GM12891 (cell line): ENCODE data around the gene ROS1.

ENCODE experiments used
- DNase-seq: peaks from one replicate; pipeline ENCODE4 v3.0.0; 2011; ENCODE audit warnings: low spot score; ENCODE audit not compliant: insufficient read length
- FAIRE-seq: peaks from 2 replicates; lab custom pipeline; 2011; peaks lifted over from hg19 to GRCh38; lab: Jason Lieb, UNC
- PAX5 ChIP-seq: IDR thresholded peaks from 2 replicates; pipeline ENCODE4 v1.6.1; 2011; ENCODE audit warnings: low read length, moderate library complexity, mild to moderate bottlenecking; ENCODE audit not compliant: insufficient read depth, severe bottlenecking
- POLR2A ChIP-seq: IDR thresholded peaks from 2 replicates; pipeline ENCODE4 v1.6.1; 2011; ENCODE audit warnings: low read depth, low read length, control low read depth
- POLR2AphosphoS5 ChIP-seq: IDR thresholded peaks from 2 replicates; pipeline ENCODE4 v1.6.1; 2011; ENCODE audit warnings: low read depth, low read length, control low read depth
- POU2F2 ChIP-seq: IDR thresholded peaks from 2 replicates; pipeline ENCODE4 v1.6.1; 2011; ENCODE audit warnings: low read depth, mild to moderate bottlenecking, control low read depth, low read length, moderate library complexity
- SPI1 ChIP-seq: IDR thresholded peaks from 2 replicates; pipeline ENCODE4 v1.6.1; 2011; ENCODE audit warnings: low read depth, low read length, control low read depth
- TAF1 ChIP-seq: IDR thresholded peaks from 2 replicates; pipeline ENCODE4 v1.6.1; 2011; ENCODE audit warnings: low read depth, low read length, control low read depth

Gene ROS1

DNA sequence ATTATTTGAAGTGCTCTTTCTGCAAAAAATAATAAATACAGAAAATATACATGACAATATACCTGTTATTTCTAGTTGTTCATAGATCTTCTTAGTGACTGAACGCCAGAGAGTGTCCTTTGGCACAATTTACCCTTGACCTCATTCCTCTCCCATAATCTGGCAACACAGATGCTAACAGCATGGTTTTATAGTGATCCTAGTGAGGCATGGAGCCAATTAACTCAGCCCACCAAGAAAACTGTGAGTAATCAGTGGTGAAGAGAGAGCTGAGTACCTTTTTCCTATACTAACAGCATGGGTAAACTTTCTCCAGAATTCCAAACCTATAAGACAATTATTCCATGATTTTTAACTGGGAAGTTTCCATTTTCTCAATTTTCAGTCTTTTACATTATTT is 99.3 kb downstream of the ROS1 start:
- FAIRE-seq (no peak), DNase-seq (no peak)
- TF ChIP-seq PAX5 (no peak), POU2F2 (no peak), POLR2AphosphoS5 (no peak), POLR2A (no peak), SPI1 (no peak), TAF1 (no peak)

DNA sequence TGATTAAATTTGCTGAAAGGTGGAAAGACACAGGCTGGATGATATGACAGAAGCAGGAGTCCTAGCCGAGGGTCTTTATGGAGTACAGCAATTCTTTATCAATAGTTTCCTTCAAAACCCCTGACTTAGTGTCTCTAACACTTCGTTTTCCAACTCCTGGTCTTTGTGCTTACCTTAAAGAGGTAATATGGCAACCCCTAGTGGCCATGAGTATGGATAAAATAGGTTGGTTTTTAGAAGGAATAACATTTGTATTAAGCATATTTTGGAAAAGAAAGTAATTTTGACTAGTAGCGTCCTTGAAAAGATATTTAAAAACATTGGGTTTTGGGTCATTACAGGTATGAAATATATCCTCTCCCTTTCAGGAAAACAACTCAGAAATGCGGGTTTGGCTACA is 108.5 kb downstream of the ROS1 start:
- DNase-seq, result no peak
- TF ChIP-seq POU2F2 (no peak), POLR2A (no peak), SPI1 (no peak), POLR2AphosphoS5 (no peak), TAF1 (no peak), PAX5 (no peak)
- no peak for FAIRE-seq

DNA sequence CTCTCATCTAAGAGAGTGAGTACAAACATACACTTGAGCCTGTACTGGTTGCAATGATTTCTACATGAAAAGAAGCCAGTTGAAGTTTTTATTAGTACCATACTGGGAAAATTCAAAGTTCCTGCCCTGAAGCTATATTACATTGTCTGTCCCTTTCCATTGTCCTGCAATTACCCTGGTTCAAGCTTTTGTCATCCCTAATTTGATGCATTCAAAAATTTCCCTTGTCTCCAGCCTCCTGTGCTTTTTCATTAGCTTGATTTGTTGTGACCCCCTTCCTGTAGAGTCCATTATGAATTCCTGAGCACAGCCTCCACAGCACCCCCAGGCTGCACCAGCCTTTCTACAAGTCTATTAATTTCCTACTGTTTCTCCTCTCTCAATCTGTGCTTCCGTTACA is 114.0 kb downstream of the ROS1 start:
- FAIRE-seq, result no peak
- no peak for DNase-seq
- TF ChIP-seq PAX5, result no peak
- no peak for TF ChIP-seq SPI1
- no peak for TF ChIP-seq POLR2A
- no peak for TF ChIP-seq POU2F2
- TF ChIP-seq TAF1, result no peak

DNA sequence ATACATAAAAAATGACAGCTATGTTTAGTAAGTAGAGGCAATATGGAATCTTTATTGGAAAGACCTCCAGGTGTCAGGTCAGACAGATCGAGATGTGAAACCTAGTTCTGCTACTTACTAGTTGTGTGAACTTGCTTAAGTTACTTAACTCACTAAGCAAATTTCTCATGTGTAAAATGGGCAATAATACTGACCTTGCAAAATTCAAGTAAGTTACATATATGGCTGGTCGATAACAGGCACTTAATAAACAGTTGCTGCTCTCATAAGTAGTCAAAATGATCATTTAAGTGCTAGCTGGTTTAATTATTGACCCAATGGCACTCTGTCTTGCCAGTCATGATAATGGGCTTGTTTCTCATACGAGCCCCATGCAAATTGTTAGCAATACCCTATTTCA is 114.4 kb downstream of the ROS1 start:
- TF ChIP-seq POLR2A (no peak), POLR2AphosphoS5 (no peak), POU2F2 (no peak), TAF1 (no peak), PAX5 (no peak), SPI1 (no peak)
- DNase-seq (no peak), FAIRE-seq (no peak)

DNA sequence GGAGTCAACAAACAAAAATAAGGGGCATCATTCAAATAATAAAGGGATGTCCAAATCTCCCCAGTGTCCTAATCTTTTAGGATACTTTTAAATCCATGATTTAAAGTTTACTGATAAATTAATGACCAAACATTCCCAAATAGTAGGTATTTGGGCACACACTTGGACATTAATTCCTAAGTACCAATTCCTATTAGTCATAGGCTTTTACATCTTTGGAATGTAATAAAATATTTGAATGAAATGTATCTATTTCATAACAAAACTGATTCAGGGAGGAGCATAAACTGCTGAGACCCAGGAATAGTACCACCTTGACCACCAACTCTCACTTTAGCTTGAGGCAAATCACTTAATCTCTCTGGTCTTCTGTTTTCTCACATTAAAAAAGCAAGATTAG is 116.1 kb downstream of the ROS1 start:
- TF ChIP-seq POU2F2 (no peak), TAF1 (no peak), POLR2A (no peak), SPI1 (no peak), PAX5 (no peak)
- DNase-seq (no peak), FAIRE-seq (no peak)

DNA sequence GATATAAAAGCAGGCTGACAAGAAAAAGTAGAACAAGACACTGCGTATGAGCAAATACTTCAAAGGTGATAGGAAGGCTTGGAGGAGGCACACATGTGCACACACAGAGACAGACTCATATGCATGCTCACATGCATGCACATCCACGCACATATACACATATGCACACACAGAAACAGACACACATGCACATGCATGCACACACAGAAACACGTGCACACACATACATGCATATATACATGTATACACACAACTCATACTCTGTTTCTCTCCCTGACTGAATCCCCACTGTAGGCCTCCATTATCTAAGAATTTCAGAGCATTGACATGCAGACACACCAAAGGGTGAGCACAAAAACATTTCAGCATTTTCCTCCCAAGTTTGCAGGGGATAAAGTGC is 116.7 kb downstream of the ROS1 start:
- no peak for DNase-seq
- no peak for FAIRE-seq
- TF ChIP-seq POLR2AphosphoS5 (no peak), SPI1 (no peak), POLR2A (no peak), TAF1 (no peak), POU2F2 (no peak), PAX5 (no peak)

DNA sequence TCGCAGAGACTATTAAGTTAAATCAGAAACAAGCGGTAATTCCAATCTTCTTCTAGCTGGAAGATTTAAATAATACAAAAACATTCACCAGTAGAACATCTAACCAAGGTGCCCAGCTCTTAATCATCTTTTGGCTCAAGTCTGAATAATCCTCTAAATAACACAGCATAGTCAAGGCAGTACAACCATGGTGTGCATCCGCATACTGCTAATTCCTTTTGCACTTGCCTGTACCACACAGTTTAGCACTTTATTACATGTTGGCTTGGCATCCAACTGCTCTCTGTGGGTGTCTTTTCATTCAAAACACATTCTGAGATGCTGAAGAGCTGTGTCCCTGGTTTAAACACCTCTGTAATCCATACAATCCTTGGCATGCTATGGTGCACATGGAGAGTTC is 118.1 kb downstream of the ROS1 start:
- DNase-seq, result no peak
- no peak for FAIRE-seq
- TF ChIP-seq POLR2AphosphoS5 (no peak), POU2F2 (no peak), SPI1 (no peak), PAX5 (no peak), TAF1 (no peak), POLR2A (no peak)

DNA sequence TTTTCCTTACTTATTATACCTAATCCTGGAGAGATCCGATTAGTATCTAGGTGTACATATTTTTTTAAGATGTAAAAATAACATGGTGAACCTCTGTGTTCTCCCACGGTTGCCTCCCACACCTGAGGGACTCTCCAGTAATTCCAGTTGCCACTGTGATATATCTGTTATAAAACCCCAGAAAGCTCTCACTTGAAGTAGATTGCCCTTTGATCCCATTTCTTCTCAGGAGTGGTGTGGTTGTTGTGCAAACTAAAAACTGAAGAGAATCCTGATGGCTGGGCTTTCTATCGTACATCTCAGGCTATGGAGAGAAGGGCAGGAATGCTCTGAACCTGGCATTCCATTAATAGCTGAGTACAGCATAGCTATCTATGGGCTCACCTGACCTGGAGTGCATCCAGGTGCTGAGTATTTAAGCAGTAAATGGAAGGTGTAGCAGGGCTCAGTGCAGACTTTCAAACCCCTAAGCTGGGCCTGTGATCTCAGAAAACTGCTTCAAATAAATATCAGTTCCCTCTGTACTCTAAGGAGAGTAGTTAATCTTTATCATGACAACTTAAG is 119.4 kb downstream of the ROS1 start:
- FAIRE-seq (no peak), DNase-seq (no peak)
- no peak for TF ChIP-seq POU2F2
- TF ChIP-seq POLR2AphosphoS5, result no peak
- no peak for TF ChIP-seq PAX5
- TF ChIP-seq TAF1, result no peak
- TF ChIP-seq SPI1, result no peak
- TF ChIP-seq POLR2A, result no peak

DNA sequence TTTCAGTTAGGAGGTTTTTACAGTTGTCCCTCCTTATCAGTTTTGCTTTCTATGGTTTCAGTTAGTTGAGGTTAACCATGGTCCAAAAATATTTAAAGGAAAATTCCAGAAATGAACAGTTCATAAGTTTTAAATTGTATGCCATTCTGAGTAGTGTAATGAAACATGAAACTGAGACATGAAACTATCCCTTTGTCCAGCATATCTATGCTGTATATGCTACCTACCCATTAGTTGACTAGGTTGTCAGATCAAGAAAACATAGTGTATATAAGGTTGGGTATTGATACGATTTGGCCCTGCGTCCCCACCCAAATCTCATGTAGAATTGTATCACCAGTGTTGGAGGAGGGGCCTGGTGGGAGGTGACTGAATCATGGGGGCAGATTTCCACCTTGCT is 121.3 kb downstream of the ROS1 start:
- FAIRE-seq (no peak), DNase-seq (no peak)
- TF ChIP-seq POU2F2 (no peak), POLR2AphosphoS5 (no peak), SPI1 (no peak), POLR2A (no peak), TAF1 (no peak), PAX5 (no peak)

DNA sequence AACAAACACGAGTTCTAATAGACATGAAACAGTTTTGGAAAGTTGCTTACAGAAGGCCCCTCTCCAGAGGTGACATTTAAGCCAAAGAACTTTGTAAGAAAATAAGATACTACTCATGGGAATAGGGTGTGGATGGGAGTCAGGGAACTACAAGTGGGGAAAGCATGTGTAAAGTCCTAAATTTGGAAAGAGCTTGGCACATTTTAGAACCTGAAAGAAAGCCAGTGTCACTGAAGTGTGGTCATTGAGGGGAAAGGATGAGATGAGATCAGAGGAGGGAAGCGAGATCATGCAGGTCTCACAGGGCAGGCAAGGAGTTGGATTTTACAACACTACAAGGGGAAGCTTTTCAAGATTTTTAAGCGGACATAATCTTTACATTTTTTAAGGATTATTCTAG is 122.4 kb downstream of the ROS1 start:
- no peak for FAIRE-seq
- no peak for TF ChIP-seq SPI1
- no peak for TF ChIP-seq TAF1
- no peak for TF ChIP-seq POU2F2
- no peak for TF ChIP-seq PAX5
- TF ChIP-seq POLR2AphosphoS5, result no peak
- TF ChIP-seq POLR2A, result no peak
- DNase-seq, result no peak

DNA sequence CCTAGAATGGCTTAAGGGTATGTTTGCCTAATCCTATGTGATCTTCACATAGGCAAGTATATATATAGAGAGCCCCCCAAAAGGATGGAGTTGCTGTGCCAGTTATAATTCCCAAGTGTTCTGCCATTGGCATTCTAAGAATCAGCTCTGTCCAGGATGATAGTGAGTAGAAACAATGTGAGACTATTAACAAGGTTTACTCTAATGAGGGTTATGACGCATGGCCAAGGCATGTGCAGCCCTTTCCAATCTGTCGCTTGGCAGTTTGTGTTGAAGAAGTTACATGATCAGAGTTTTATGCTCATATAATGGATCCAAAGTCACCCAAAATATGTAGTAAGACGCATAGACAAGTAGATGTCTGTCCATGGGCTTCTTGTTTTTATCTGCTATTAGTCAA is 126.8 kb downstream of the ROS1 start:
- no peak for TF ChIP-seq POLR2A
- TF ChIP-seq TAF1, result no peak
- no peak for TF ChIP-seq SPI1
- TF ChIP-seq PAX5, result no peak
- TF ChIP-seq POLR2AphosphoS5, result no peak
- no peak for TF ChIP-seq POU2F2
- DNase-seq, result no peak
- no peak for FAIRE-seq
